Activated B cell treated with CpG ODN at 0.5 μM for 24 hours (primary cell): ENCODE results near the gene TMEM8B. TPM values are rescaled to one million over a fixed set of nuclear protein-coding genes. Genes with fewer than 3 reads are reported as not detected.

Experiments
- ATAC-seq: fragments of 200-7000 bp; cut with Tn5 transposase; one replicate; pipeline ENCODE4 v1.10.0; 2021; ENCODE audit warnings: low read depth, mild to moderate bottlenecking, moderate library complexity
- CTCF ChIA-PET: fragments of 350-600 bp; sonication (Branson Sonifier 250); formaldehyde crosslinking; loops from one replicate; lab custom pipeline; 2021; ENCODE audit warnings: antibody characterized with exemption; lab: Charles Lee
- POLR2A ChIA-PET: fragments of 350-600 bp; sonication (Branson Sonifier 250); formaldehyde crosslinking; loops from one replicate; lab custom pipeline; 2021; ENCODE audit warnings: antibody characterized with exemption; lab: Charles Lee
- DNase-seq: peaks from one replicate; pipeline ENCODE4 v3.0.0; 2022
- H3K27ac Mint-ChIP-seq: one replicate; pipeline ENCODE4 v1.8.0; 2020; ENCODE audit warnings: mixed read lengths
- H3K27me3 Mint-ChIP-seq: one replicate; pipeline ENCODE4 v1.8.0; 2021; ENCODE audit warnings: mixed read lengths
- H3K36me3 Mint-ChIP-seq: one replicate; pipeline ENCODE4 v1.8.0; 2021; ENCODE audit warnings: low read depth, mixed read lengths
- H3K4me1 Mint-ChIP-seq: one replicate; pipeline ENCODE4 v1.8.0; 2021; ENCODE audit warnings: mixed read lengths
- H3K4me3 Mint-ChIP-seq: one replicate; pipeline ENCODE4 v1.8.0; 2020; ENCODE audit warnings: mild to moderate bottlenecking, mixed read lengths
- H3K9me3 Mint-ChIP-seq: one replicate; pipeline ENCODE4 v1.8.0; 2020; ENCODE audit warnings: mixed read lengths
- intact Hi-C: fragments of 100-400 bp; cut with micrococcal nuclease; formaldehyde crosslinking; loops from one replicate; pipeline ENCODE4 v1.15.1; 2024
- total RNA-seq: library from RNA; stranded (reverse); gene quantifications from 2 replicates; pipeline ENCODE4 v1.2.3, GENCODE V29; 2022
- TF ChIP-seq, protein P1 (sequence below): fragments of 200-600 bp; IDR thresholded peaks from one replicate; pipeline ENCODE4 v1.8.0; 2022; ENCODE audit warnings: antibody characterized with exemption, mild to moderate bottlenecking

The TMEM8B gene
- total RNA-seq, 1 donor from 2014 or later: 8.0 TPM

DNA sequence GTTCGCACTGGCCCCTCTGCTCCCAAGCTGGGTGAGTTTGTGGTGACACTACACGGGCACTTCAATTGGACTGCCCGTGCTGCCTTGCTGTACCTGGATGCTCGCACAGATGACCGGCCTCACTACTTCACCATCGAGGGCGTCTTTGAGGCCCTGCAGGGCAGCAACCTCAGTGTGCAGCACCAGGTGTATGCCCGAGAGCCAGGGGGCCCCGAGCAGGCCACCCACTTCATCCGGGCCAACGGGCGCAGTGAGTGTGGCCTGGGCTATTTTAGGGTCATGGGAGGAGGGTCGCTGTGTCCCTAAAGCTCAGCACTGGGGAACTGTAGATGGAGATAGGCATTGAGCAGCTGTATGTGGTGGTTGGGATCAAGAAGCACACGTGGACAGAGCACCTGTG, 36.2 kb upstream of the TMEM8B start:
- peaks cover 5% of the 10 kb centered on the region for H3K27me3 Mint-ChIP-seq
- intact Hi-C loops: no loop called here
- CTCF ChIA-PET: interaction anchor here (0.9 to 2.7 kb wide), 3 partner anchors 33 to 89 kb away, joined by 4 to 28 read pairs (median 5); no protein-coding TSS in a partner anchor
- DNase-seq (no peak), ATAC-seq (no peak)
- H3K27ac Mint-ChIP-seq: no peak overlapping the region
- H3K9me3 Mint-ChIP-seq: no peaks in the 10 kb centered on the region
- POLR2A ChIA-PET: interaction anchor here (0.7 kb wide), 1 partner anchor 36 kb away, joined by 3 read pairs; no protein-coding TSS in a partner anchor
- H3K4me3 Mint-ChIP-seq: no peak overlapping the region
- TF ChIP-seq, protein P1, sequence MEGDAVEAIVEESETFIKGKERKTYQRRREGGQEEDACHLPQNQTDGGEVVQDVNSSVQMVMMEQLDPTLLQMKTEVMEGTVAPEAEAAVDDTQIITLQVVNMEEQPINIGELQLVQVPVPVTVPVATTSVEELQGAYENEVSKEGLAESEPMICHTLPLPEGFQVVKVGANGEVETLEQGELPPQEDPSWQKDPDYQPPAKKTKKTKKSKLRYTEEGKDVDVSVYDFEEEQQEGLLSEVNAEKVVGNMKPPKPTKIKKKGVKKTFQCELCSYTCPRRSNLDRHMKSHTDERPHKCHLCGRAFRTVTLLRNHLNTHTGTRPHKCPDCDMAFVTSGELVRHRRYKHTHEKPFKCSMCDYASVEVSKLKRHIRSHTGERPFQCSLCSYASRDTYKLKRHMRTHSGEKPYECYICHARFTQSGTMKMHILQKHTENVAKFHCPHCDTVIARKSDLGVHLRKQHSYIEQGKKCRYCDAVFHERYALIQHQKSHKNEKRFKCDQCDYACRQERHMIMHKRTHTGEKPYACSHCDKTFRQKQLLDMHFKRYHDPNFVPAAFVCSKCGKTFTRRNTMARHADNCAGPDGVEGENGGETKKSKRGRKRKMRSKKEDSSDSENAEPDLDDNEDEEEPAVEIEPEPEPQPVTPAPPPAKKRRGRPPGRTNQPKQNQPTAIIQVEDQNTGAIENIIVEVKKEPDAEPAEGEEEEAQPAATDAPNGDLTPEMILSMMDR: no peak
- peaks cover 10% of the 10 kb centered on the region for H3K4me1 Mint-ChIP-seq
- peaks cover 9% of the 10 kb centered on the region for H3K36me3 Mint-ChIP-seq

DNA sequence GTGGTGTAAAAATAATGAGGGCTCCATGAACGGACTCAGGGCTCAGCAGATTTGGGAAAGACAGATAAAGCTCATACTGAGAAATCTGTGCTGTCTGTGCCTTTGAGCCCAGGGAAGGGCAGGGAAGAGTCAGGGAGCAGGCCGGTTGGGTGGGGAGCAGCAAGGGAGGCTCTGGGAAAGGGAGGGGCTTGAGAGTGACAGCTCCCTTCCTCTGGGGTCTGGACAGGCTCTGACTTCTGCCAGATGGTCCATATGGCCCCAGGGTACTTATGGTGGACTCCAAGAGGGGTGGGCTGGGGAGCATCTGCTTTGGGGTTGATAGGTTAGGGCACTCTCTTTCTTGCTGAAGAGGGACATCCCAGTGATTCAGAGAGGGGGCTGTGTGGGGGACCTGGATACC, 35.6 kb upstream of the TMEM8B start:
- no peak for ATAC-seq
- peaks cover 8% of the 10 kb centered on the region for H3K36me3 Mint-ChIP-seq
- no peak overlapping the region for H3K27ac Mint-ChIP-seq
- no peaks in the 10 kb centered on the region for H3K9me3 Mint-ChIP-seq
- DNase-seq: no peak
- ChIA-PET CTCF (interaction anchor here (0.9 to 2.7 kb wide), 3 partner anchors 33 to 89 kb away, joined by 4 to 28 read pairs (median 5); no protein-coding TSS in a partner anchor), POLR2A (interaction anchor here (0.7 kb wide), 1 partner anchor 36 kb away, joined by 3 read pairs; no protein-coding TSS in a partner anchor)
- peaks cover 5% of the 10 kb centered on the region for H3K27me3 Mint-ChIP-seq
- TF ChIP-seq, protein P1: no peak
- intact Hi-C loops: no loop called here
- peaks cover 10% of the 10 kb centered on the region for H3K4me1 Mint-ChIP-seq
- H3K4me3 Mint-ChIP-seq: no peak overlapping the region

DNA sequence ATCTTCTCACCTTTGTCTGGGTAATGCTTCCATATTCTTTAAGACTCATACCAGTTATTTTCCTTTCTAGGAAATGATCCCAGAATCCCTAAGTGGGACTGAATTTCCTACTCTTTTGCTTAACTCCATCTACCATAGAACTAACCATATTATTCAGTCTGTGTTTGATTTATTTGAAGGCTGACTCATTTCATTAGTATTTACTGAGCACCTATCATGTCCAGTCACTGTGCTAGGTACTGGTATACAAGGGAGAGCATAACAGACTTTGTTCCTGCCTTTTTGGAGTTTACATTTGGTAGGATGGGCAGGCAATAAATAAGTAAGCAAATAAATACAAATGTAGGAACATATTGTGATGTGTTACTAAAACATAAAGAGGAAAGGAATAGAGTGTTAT, 33.3 kb upstream of the TMEM8B start:
- peaks cover 8% of the 10 kb centered on the region for H3K36me3 Mint-ChIP-seq
- H3K9me3 Mint-ChIP-seq: no peaks in the 10 kb centered on the region
- ChIA-PET POLR2A (interaction anchor here (0.5 kb wide), 1 partner anchor 1124 kb away, joined by 3 read pairs; no protein-coding TSS in a partner anchor), CTCF (interaction anchor here (1.4 to 2.6 kb wide), 2 partner anchors 31 to 87 kb away, joined by 7 read pairs; no protein-coding TSS in a partner anchor)
- DNase-seq (no peak), ATAC-seq (no peak)
- H3K4me3 Mint-ChIP-seq: no peak overlapping the region
- H3K27me3 Mint-ChIP-seq: peaks cover under 1% of the 10 kb centered on the region
- peaks cover 4% of the 10 kb centered on the region for H3K4me1 Mint-ChIP-seq
- no peak overlapping the region for H3K27ac Mint-ChIP-seq
- intact Hi-C loops: no loop called here
- TF ChIP-seq, protein P1: no peak

DNA sequence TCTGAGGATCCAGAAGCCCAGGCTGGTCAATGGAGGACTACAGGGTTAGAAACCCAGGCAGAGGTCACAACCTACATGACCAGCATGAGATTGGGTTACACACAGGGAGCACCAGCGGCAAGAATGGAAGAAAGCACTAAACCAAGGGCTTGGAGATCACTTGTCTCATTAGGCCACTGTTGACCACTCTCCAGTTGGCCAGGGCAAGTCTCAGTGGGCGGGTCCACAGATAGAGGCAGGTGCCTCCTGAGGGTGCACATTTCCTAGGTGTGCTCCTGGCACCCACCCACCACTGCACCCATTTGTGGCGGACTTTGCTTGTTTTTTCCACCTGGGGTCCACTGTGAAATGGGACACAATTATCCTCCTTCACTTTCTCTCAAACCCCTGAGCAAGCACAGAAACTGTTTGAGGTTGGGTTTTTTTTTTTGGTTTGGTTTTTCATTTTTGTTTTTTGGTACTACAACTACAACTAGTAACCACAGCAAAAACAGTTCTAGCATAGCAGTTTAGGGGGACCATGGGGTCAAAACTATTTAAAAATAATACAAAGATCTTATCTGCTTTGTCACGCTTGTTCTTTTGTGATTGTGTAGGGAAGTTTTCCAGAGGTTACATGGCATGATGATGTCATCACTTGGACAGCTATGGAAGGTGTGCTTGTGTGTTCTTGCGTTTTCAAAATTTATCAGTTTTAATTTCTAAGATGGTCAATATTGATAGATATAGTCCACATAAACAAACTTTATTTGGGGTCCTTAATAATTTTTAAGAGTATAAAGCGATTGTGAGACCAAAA, 31.5 kb upstream of the TMEM8B start:
- Mint-ChIP-seq H3K36me3 (peaks cover 23% of the 10 kb centered on the region), H3K27me3 (no peaks in the 10 kb centered on the region), H3K27ac (no peak overlapping the region), H3K4me1 (no peaks in the 10 kb centered on the region), H3K4me3 (no peak overlapping the region), H3K9me3 (no peaks in the 10 kb centered on the region)
- TF ChIP-seq, protein P1: no peak
- no peak for DNase-seq
- intact Hi-C loops: no loop called here
- ChIA-PET POLR2A (no interaction called here), CTCF (interaction anchor here (1.4 to 2.6 kb wide), 2 partner anchors 29 to 85 kb away, joined by 7 read pairs; no protein-coding TSS in a partner anchor)
- no peak for ATAC-seq
